ENCODE results near the gene THEM4.
"Not testable (repeated sequence)": the region's sequence is repeated elsewhere in the genome, so short reads cannot be mapped to it uniquely, and the experiment has no call there.

Gene THEM4

DNA sequence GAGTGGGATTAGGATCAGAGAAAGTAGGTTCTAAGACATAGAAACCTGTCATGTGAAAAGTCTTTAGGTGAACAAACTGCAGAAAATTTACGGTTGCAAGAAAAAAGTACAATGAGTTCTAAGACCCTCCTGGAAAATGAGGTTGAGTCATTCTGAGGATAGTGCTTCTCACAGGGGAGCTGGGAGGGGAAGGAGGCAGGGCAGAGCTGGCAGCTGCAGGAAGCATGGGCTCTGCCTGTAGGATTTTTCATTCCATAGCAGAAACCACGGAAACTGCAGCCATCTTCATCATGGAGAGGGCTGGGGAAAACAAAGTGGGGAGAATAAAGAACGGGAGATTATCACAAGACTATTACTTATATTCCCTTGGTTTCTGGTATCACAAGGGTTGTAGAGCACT is 25.8 kb upstream of the THEM4 start:
- FAIRE-seq, result no peak

DNA sequence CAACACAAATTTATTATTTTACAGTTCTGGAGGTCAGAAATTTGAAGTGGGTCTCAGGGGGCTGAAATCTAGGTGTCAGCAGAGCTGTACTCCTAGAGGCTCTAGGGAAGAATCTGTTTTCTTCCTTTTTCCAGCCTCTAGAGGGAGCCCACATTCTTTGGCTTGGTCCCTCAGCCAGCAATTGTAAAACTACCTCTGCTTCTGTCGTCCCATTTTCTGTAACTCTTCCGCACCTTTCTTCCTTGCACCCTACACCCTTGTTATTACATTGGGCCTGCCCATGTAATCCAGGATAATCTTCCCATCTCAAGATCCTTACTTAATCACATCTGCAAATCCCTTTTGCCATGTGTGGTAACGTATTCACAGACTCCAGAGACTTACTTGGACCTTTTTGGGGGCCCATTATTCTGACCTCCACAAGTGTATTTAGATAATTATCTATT is 24.8 kb upstream of the THEM4 start:
- peak; percentile 79 for FAIRE-seq
- DNase-seq (ENCODE audit: insufficient read length, low spot score), result no peak

More for the DNA sequence above, 25.8 kb upstream of the THEM4 start:
- no peak for DNase-seq (ENCODE audit: insufficient read length, low spot score)

DNA sequence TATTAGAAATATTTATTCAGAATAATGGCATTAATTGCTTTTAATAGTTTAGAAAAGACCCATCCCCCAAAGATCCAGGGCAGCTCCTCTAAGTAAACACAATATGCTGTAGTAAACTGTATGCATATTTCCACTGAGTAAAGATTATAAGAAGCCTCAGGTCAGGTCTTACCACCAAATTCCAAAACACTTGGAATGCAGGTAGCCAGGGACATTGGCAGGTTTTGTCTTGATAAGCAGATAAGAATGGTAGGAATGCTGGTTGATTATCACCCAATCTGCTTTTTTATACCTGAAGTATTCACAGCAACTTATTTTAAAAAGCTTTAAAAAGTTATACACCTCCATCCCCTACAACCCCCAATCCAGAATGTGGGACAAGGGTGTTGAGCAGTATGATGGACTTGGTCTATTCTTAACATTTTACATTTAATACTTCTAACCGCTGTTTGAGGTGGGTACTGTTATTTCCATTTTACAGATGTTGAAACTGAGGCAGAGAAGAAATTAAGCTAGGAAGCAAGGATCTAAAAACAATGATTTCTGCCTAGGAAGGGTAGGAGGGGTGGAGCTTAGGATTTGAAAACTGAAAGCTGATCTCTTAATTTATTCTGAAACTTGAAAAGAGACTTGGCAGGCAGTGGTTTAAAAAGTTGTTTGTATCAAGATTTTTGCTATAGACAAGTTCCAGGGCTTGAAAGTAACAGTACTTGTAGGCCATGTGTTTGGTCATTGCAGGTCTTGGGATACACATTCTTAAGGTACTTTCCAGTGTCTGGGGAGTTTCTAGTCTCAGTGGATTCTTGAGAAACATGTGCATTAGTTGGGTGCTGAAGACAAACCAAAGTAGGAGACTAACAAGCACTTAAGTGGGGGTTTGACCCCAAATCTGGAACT is 15.6 kb upstream of the THEM4 start:
- FAIRE-seq (peak; percentile 83), DNase-seq (ENCODE audit: insufficient read length, low spot score) (no peak)

DNA sequence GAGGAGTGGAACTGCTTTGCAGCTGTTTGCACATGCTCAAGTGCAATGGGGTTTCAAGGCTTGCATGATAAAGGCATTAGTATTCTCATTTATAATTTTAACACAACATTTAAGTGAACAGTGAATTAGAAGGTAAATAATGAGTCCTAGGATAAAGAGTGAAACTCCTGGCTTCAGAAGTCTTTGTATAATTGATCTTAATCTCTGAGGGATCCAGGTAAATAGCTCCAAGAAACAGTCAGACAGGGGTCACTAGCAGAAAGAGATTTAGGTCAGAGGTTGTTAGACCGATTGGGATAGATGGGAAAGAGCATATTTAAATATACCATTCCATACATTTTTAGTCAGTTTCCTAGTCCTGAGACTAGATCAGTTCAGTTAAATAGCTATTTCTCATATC is 14.1 kb upstream of the THEM4 start:
- no peak for FAIRE-seq

DNA sequence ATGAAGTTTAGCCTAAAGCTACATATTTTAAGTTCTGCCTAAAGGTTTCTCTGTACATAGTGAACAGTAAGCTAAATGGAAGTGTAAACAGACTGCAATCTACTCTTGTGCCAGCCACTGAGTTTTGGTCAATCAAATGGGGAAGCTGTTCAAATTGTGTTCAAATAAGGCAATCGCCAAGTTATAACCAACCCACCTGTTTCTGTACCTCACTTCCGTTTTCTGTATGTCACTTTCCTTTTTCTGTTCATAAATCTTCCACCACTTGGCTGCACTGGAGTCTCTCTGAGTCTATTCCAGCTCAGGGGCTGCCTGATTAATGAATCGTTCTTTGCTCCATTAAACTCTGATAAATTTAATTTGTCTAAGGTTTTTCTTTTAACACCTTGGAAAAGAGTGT is 10.8 kb upstream of the THEM4 start:
- no peak for DNase-seq (ENCODE audit: insufficient read length, low spot score)
- FAIRE-seq, result peak; percentile 69

More for the DNA sequence above, 14.1 kb upstream of the THEM4 start:
- DNase-seq (ENCODE audit: insufficient read length, low spot score), result no peak

DNA sequence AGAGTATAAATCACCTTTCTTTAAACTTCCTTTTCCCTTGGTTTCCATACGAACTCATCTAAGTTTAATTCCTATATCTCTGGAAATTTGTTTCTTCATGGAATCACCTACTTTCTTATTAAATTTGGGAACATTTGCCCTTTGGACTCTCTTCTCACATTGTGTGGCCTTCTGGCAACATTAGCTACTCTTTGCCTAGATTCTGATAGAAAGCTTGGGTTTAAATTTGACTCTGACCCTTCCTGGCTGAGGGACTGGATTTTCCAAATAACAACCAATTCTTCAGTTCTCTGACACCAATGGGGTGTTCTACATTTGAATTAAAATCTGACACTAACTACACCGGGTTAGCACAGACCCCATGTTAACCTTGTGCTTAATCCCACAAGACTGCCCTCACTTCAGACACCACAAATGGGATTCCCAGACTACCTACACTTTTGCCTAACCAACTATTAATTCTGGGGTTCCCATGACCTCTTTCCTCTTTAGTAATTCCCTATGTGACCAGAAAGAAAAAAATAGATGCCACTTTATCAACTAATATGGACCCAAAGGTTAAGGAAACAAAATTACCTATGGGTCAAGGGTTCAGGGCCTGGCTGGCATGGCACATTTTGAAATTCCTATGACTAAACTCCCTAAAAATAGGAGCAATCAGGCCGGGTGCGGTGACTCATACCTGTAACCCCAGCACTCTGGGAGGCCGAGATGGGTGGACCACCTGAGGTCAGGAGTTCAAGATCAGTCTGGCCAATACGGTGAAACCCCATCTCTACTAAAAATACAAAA is 9.7 kb upstream of the THEM4 start:
- FAIRE-seq, result no peak
- DNase-seq (ENCODE audit: insufficient read length, low spot score), result no peak

DNA sequence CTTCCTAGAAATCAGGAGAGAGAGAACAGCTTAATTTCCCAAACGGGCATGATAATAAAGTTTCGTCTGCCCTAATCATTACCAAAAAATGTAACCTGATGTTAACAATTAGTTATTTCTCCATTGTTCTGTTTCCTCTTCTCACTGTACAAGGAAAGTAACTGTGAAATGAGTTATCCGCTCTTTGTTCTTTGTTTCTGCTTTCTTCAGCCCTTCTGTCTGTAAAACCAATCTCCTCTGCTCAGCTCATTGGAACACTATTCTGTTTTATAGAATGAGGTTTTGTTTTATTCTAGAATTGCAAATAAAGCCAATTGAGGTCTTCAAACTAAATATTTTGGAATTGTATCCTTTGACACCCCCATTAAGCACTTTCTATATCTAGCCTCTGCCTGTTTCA is 8.8 kb upstream of the THEM4 start:
- DNase-seq (ENCODE audit: insufficient read length, low spot score) (no peak), FAIRE-seq (no peak)

DNA sequence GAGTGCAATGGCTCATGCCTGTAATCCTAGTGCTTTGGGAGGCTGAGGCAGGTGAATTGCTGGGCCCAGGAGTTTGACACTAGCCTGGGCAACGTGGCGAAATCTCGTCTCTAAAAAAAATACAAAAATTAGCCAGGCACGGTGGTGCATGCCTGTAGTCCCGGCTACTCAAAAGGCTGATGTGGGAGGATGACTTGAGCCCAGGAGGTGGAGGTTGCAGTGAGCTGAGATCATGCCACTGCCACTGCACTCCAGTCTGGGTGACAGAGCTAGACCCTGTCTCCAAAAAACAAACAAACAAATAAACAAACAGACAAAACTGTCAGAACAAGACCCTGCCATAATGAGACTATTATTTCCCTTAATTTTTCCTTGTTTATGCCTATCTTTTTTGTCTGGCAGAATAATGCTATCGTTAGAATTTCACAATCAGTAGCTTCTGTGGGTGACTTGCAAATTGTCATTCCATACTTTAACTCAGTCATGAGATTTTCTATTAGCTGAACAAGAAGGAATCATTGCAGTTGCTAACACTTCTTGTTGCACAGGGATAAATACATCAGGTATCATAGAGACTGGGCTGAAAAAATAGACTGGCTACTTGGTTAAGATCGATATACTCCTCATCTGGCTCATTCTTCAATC is 7.5 kb upstream of the THEM4 start:
- FAIRE-seq (no peak), DNase-seq (ENCODE audit: insufficient read length, low spot score) (no peak)

DNA sequence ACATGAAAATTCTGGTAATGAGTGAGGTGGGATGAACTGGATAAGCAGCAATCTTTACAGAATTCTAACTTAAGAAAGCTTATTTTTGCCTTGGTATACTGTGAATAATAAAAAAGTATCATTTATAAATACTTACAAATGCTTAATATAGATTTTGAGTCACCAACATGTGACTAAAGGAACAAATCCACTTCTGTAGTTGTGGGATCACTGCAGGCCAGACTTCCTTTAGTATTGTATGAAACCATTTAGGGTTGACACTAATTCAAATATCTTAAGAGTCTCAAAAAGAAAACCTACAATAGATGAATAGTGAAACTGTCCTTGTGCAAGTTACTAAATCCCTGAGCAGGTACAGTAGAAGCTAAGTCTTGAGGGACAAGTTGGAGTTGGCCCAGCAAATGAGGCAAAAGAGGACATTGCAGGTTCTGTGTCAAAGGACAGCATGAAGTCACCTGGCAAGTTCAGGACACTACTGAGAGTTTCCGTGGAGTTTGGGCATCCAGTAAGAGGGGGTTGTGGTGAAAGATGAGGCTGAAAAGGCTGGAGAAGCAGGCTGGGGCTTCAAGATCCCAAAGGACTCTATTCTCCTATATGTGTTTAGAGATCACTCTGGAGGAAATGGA is 5.9 kb upstream of the THEM4 start:
- DNase-seq (ENCODE audit: insufficient read length, low spot score) (no peak), FAIRE-seq (no peak)

DNA sequence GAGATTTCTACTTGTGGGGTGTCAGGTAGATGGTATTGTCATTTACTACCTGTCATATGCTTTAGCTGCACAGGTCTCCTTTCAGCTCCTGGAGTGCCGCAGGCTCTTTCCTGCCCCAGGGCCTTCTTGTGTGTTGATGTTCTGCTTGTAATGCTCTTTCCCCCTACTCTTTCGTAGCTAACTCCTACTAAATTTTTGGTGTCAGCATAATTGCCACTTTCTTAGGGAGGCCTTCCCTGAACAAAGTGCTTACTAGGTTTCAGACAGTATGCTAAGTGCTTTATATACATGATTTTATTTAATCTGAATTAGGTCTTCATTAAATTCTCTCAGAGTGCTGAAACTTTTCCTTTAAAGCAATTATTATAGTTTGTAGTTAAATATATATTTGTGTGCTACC is 4.8 kb upstream of the THEM4 start:
- FAIRE-seq, result no peak
- DNase-seq (ENCODE audit: insufficient read length, low spot score), result no peak

DNA sequence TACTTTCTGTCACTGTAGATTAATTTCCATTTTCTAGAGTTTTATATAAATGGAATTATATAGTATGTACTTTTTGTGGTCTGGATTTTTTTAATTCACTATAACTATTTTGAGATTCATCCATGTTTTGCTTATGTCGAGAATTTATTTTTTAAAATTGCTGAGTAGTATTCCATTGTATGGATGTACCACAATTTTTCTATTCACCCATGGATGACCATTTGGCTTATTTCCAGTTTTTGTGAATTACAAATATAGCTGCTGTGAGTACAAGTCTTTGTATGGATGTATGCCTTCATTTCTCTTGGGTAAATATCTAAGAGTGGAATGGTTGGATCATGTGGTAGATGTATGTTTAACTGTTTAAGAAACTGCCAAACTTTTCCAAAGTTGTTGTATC is 3.7 kb upstream of the THEM4 start:
- DNase-seq (ENCODE audit: insufficient read length, low spot score) (no peak), FAIRE-seq (no peak)

DNA sequence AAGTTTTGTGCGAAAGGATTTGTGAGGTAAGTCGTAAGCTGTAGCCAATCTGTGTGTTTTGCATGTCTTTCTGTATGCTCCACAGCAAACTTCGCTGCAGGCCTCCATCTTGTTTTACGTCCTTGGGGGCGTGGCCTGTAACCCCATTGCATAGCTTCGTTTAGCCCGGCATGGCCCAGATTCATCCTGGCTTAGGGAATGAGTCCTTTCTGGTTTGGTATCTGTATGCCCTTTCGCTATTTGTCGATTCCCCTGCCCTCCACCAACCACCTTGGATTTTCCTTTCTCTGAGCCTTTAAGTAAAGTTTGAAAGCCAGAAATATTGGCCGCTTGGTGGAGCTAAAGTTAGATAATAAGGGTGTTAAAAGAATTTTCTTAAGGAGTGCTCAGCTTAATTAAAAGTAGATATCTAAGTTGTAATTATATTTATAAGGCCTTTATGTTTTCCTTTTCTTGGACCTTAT is 1.1 kb downstream of the THEM4 start:
- no peak for FAIRE-seq
- DNase-seq (ENCODE audit: insufficient read length, low spot score), result no peak

DNA sequence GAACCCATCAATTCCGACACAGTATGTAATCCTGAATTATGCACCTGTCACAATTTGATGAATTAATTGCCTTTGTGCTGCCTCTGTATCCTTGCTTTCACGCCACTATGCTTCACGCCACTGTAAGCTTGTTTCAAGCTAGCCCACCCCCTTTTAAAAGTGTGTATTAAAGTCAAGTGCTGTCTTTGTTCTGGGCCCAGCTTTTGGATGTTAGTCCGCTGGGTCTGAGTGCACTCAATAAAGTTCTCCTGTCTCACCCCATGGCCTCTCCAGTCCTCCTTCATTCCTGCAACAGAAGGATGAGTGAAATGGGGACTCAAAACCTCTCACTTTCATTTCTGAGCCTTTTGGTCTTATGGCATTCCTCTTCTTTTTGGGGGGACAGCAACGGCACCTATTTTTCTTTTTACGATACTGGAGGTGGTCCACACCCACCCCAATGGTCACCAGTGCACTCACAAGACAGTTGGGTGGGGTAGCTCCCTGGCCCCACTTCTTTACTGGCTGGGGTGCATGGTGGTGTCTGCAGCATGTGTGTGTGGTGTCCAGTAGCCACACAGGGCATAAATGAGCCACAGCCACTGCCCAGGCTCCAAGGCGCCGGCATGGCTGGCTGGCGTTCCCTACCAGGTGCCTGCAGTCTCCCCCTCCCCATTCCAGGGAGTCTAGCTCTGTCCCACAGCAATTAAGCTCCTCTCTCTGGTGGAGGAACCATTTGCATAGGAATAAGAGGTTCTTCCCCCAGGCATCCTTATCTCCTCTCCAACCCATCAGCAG is 1.8 kb downstream of the THEM4 start:
- FAIRE-seq, result no peak
- no peak for DNase-seq (ENCODE audit: insufficient read length, low spot score)

DNA sequence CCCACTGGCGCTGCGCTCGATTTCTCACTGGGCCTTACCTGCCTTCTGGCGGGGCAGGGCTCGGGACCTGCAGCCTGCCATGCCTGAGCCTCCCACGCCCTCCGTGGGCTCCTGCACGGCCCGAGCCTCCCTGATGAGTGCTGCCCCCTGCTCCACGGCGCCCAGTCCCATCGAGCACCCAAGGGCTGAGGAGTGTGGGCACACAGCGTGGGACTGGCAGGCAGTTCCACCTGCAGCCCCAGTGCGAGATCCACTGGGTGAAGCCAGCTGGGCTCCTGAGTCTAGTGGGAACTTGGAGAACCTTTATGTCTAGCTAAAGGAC is 3.0 kb downstream of the THEM4 start:
- FAIRE-seq; DNase-seq (ENCODE audit: insufficient read length, low spot score): not testable (repeated sequence)

DNA sequence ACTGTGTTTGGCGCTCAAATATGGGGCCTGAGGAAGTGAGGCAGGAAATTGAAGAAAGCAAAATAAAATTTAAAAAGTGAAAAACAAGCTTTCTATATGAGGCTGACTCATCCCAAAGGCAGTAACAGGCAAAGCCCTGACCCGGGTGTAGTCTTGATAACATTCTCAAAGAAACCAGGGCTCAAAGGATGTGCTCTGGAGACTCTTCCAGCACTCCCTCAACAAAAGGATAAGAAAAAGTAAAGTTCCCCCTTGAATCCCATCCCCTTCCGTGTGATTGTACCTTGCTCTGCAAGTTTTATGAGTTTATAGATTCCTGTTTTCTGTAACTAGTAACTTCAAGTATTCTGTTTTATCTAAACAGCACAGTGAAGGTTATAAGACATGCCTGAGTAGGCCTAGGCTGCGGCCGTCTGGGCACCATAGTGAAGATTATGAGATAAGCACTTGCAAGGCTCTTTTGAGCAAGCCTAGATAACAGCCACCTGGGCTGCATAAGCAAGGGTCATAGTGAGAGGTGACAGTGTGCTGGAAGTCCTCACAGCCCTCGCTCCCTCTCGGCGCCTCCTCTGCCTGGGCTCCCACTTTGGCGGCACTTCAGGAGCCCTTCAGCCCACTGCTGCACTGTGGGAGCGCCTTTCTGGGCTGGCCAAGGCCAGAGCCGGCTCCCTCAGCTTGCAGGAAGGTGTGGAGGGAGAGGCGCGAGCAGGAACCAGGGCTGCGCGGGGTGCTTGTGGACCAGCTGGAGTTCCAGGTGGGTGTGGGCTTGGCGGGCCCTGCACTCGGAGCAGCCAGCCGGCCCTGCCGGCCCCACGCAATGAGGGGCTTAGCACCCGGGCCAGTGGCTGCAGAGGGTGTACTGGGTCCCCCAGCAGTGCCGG is 3.6 kb downstream of the THEM4 start:
- DNase-seq (ENCODE audit: insufficient read length, low spot score); FAIRE-seq: not testable (repeated sequence)

DNA sequence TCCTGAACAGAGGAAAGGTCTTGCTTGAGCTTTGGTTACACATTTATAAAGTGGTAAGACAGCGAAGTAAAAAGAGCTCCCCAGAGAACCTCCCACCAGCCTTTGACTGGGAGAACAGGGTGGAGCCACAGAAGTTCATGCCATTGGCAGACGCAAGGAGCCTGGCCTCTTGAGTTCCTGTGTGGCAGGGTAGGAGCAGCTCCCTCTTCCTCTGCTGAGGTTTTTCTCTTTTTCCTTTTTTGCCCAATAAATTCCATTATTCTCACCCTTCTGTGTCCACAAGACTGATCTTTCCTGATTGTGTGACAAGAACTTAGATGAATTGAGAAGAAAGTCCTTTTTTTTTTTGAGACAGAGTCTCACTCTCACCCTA is 4.3 kb downstream of the THEM4 start:
- DNase-seq (ENCODE audit: insufficient read length, low spot score) (no peak), FAIRE-seq (no peak)

DNA sequence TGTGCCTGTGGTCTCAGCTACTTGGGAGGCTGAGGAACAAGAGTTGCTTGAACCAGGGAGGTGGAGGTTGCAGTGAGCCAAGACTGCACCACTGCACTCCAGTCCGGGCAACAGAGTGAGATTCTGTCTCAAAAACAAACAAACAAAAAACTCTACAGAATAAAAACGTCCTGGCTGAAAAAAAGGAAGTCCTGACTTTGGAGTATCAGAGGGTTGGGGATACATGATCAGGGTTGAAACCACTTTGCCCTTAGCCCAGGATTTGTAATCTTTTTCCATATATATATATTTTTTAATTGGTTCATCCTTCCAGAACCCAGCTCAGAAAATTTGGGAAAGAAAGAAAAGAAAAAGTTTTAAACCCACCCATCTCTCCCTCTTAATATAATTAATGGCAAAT is 6.5 kb downstream of the THEM4 start:
- no peak for FAIRE-seq
- DNase-seq (ENCODE audit: insufficient read length, low spot score), result no peak

DNA sequence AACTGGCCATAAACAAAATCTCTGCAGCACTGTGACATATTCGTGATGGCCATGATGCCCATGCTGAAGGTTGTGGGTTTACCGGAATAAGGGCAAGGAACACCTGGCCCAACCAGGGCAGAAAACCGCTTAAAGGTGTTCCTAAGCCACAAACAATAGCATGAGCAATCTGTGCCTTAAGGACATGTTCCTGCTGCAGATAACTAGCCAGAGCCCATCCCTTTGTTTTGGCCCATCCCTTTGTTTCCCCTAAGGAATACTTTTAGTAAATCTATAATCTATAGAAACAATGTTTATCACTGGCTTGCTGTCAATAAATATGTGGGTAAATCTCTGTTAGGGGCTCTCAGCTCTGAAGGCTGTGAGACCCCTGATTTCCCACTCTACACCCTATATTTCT is 8.5 kb downstream of the THEM4 start:
- FAIRE-seq; DNase-seq (ENCODE audit: insufficient read length, low spot score): not testable (repeated sequence)

DNA sequence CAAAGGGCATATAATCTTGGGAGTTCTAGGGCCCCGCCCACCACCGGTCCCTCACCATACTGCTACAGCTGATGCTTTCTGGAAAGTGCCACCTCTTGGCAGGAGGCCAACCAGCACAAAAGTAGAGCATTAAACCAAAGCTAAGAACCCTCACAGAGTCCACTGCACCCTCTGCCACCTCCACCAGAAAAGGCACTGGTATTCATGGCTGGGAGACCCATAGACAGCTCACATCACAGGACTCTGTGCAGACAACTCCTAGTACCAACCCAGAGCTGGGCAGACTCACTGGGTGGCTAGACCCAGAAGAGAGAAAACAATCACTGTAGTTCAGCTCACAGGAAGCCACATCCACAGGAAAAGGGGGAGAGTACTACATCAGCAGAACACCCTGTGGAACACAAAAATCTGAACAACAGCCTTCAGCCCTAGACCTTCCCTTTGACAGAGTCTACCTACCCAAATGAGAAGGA is 10.8 kb downstream of the THEM4 start:
- DNase-seq (ENCODE audit: insufficient read length, low spot score) (no peak), FAIRE-seq (no peak)

Measured in GM19239 (cell line).